Stomach (tissue), 4 donors: ENCODE results near the gene NEUROG2.

Experiments used
- EP300 ChIP-seq: sonication (generic); formaldehyde crosslinking; IDR thresholded peaks from one replicate; pipeline ENCODE4 v1.6.1; 2017; ENCODE audit warnings: antibody characterized with exemption
- POLR2A ChIP-seq, 4 donors: fragments of 450-650 bp; IDR thresholded peaks; one replicate each; pipeline ENCODE4 v1.6.1; 2016; ENCODE audit warnings: antibody characterized with exemption in 4 of 4, control low read depth in 2 of 4, mild to moderate bottlenecking in 1 of 4, moderate library complexity in 1 of 4
- TF ChIP-seq, protein P1 (sequence below), 7 experiments: fragments of 450-650 bp in 4 of 7; fragments of 200-600 bp in 3 of 7; sonication (generic) in 3 of 7; IDR thresholded peaks; one replicate each; pipeline ENCODE4 v1.5.1; 2016 to 2019; ENCODE audit warnings: antibody characterized with exemption in 7 of 7, control low read depth in 2 of 7, mild to moderate bottlenecking in 1 of 7

GRCh38 chr4:112557676-112558411 lies 41.9 kb upstream of the NEUROG2 start:
- TF ChIP-seq EP300 (no peak), POLR2A (IDR thresholded peaks at IDR 0.05) (no peak)
- TF ChIP-seq, protein P1, sequence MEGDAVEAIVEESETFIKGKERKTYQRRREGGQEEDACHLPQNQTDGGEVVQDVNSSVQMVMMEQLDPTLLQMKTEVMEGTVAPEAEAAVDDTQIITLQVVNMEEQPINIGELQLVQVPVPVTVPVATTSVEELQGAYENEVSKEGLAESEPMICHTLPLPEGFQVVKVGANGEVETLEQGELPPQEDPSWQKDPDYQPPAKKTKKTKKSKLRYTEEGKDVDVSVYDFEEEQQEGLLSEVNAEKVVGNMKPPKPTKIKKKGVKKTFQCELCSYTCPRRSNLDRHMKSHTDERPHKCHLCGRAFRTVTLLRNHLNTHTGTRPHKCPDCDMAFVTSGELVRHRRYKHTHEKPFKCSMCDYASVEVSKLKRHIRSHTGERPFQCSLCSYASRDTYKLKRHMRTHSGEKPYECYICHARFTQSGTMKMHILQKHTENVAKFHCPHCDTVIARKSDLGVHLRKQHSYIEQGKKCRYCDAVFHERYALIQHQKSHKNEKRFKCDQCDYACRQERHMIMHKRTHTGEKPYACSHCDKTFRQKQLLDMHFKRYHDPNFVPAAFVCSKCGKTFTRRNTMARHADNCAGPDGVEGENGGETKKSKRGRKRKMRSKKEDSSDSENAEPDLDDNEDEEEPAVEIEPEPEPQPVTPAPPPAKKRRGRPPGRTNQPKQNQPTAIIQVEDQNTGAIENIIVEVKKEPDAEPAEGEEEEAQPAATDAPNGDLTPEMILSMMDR (IDR thresholded peaks at IDR 0.05): no peak
